ENCODE results near the gene ZC3H7A.

ZC3H7A gene

GRCh38 chr16:11734653-11735043 lies 62.4 kb downstream of the ZC3H7A start:
- no peak for DNase-seq

DNA sequence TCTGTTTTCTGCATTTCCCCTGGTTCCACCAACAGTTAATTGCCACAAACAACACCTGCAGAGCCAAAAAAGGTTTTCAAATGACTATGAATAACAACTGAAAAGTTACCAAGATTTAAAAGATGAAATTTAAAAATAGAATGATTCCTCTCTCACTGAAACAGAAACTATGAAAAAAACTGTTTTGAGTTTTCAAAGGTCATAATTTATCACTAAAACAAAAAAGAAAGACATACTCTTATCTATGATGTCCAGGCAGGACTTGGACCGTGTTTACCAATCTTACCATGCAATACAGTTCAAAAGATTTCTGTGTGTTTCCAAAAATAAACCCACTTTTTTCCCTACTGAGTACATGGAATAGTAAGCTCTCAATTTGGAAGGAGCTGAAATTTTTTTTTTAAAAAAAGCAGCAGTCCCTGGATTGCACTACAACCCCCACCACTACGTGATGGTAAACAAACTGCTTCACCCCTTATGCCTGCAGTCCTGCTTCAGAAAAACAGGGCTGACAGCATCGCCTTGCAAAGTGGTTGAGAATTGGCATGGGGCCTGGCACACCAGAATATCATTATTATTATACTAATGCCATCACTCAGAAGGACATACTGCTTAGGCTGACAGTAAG lies 62.9 kb downstream of the ZC3H7A start:
- DNase-seq, result no peak

DNA sequence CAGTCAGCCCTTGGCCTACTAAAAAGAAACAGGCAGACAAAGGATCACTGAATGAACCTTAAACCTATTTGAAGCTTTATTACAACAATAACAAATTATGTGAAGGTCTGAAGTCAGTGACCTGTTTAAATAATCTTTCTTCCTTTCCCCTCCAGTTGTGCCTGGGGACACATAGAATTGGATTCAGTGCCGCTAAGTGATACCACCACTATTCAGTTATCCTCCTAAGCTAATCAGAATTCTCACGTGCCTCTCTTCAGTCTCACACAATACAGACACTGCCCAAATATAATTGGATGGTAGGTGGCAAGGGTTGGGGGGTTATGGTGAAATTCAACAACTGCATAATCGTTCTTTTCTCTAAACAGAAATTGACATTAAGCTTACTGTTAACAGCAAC lies 65.8 kb downstream of the ZC3H7A start:
- no peak for DNase-seq

- DNase-seq, result no peak
Observed at GRCh38 chr16:11729787-11730186, 67.3 kb downstream of the ZC3H7A start.

DNA sequence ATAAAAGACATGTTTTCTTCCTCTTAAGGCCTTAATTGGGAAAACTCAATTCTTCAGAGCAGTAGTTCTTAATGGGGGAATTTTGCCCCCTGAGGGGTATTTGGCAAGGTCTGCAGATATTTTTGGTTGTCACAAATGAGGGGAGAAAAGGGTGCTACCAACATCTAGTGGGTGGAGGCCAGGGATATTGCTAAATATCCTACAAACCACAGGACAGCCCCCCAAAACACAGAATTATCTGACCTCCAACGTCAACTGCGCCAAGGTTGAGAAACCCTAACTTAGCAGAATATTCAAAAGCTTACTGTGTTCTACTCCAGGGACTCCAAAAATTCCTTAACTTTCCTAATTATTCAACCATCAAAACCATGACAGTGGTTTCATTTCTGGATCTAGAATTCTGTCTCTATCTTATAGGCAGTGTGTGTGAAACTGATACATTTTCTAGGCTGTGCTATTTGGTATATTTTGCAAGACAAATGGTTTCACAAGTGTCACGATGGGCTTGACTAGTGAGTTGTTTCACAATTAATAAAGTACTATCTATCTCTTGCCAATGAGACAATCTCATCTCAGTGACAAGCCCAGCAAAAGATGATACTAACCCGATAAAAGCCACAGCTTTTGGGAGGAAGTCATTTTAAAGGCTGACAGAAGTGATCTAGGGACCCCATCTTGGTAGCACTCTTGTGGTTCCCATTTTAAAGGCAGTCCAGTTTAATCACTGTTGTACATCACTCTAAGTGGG lies 69.1 kb downstream of the ZC3H7A start:
- no peak for DNase-seq

- DNase-seq, result no peak
Observed at GRCh38 chr16:11726008-11726407, 71.0 kb downstream of the ZC3H7A start.

- DNase-seq, result no peak
Observed at GRCh38 chr16:11725457-11725856, 71.6 kb downstream of the ZC3H7A start.

GRCh38 chr16:11722468-11722808 lies 74.6 kb downstream of the ZC3H7A start:
- no peak for DNase-seq

- DNase-seq, result no peak
Observed at GRCh38 chr16:11721781-11722467, 75.1 kb downstream of the ZC3H7A start.

DNA sequence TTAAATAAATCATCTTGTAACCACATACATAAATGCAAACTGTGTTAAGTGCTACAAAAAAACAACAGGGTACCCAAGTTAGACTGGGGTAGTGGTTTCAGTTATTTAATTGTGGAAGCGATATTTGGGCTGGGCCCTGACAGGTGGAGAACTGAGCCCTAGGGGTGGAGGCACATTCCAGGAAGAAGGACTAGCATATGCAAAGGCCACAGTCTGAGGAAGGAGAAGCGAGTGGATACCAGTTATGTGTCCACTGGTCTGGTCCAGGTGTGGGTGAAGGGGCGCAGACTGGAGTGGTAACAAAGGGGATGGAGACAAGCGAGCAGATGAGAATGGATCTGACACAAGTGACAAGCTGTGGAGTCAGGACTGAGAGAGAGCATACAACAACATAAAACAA lies 77.3 kb downstream of the ZC3H7A start:
- DNase-seq, result no peak

DNA sequence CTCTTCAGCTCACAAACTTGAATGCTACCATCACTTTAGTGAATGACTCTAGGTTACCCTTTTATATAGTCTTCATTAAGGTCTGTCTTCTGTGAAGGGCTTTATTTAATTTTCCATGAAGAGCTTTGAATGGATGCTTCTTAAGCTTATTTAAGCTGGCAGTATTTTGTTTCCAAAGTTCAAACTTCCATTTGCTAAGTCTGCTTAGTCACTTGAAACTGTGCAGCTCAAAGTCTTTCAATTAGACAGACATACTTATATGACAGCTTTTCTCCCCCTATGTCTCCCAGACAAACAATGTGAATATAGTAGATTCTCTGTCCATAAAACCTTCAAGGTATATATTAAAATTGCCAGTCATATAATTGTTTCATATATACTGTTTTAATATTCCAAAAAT lies 77.9 kb downstream of the ZC3H7A start:
- DNase-seq, result no peak

- DNase-seq, result no peak
Observed at GRCh38 chr16:11717811-11718210, 79.2 kb downstream of the ZC3H7A start.

DNA sequence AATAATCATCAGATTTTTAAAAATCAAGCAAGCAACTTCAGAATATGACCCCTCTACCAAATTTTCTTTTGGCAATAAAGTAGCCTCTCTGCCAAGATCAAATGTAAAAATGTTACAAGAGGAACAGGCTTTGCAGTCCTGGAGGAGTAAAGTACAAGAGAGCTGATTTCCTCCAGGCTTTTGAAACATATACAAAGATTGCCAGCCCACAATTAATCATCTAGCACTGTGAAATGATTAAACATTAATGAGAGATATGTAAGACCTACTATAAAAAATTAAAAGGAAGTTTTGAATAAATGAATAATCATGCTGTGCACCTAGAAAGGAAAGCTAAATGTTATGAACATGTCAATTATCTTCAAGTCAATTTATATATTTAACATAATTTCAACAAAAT lies 80.7 kb downstream of the ZC3H7A start:
- DNase-seq, result no peak

DNA sequence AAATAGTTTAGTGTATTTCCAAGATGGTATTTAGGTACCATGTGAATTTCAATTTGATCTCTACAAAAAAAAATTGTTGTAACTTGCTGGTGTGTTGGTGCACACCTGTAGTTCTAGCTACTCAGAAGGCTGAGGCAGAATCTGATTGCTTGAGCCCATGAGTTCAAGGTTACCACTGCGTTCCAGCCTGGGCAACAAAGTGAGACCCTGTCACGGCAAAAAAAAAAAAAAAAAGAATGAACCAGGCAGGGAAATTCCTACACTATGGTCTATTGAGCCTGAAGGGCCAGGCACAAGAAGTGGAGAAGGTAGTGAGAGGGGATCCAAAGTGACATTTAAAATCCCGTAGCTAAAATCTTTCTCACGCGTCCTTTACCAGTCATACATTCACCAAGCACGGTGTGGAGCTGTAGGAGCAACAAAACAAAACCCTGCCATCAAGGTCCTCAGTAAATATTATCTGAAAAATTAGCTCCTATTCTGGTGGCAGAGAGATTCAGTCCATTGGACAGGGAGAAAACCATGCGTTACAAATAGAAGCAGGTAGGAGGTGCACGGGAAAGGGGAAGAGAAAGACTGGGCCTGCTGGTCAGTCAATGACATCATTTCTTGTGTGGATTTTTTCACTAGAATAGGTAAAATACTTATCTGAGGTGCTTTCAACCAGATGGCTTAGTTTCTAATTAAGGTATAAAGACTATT lies 81.7 kb downstream of the ZC3H7A start:
- DNase-seq, result no peak

GRCh38 chr16:11712122-11712521 lies 84.9 kb downstream of the ZC3H7A start:
- no peak for DNase-seq

DNA sequence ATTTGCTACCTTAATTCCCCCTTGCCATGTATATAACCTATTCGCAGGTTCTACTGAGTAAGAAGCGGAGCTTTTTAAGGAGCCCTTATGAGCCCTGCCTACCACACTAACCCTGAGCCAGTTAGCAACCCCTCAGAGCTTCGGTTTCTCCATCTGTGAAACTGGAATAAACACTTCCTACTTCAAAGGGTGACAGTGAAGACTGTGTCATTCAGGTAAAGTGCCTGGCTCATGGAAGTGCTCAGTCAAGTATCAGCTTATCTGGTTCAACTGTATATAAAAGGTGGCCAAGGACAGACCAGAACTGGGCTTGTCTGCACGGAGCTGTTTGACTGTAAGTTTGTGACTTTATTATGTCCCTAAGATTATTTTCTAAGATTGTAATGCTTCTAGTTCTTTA lies 85.4 kb downstream of the ZC3H7A start:
- DNase-seq, result no peak

DNA sequence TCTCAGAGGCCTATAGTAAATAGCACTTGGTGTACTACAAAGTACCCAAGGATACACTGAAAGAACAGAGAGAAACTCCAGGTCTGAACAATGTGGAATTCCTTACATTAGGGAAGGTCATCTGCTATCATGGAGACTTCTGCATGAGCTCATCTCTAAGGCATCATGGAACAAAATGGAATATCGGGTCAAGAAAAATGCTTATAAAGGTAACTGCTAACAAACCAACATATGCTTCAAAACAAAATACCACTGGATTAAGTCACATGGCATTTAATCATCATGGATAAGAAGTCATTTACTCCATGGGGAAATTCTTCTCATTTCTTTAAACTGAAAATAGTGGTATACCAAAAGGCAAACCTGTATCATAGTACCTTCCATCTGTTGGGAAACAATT lies 88.6 kb downstream of the ZC3H7A start:
- DNase-seq, result no peak

DNA sequence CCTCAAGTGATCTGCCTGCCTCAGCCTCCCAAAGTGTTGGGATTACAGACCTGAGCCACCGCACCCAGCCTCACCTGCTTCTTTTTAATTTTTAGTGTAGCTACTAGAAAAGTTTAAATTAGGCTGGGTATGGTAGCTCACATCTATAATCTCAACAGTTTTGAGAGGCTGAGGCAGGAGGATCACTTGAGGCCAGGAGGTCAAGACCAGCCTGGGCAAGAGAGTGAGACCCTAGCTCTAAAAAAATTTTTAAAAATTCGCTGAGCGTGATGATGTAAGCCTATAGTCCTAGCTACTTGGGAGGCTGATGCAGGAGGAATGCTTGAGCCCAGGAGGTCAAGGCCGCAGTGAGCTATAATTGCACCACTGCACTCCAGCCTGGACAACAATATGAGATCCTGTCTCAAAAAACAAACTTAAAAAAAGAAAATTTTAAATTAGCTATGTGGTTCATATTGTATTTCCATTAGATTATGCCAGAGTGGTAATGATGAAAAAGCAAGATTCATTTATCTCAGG lies 89.3 kb downstream of the ZC3H7A start:
- no peak for DNase-seq

DNA sequence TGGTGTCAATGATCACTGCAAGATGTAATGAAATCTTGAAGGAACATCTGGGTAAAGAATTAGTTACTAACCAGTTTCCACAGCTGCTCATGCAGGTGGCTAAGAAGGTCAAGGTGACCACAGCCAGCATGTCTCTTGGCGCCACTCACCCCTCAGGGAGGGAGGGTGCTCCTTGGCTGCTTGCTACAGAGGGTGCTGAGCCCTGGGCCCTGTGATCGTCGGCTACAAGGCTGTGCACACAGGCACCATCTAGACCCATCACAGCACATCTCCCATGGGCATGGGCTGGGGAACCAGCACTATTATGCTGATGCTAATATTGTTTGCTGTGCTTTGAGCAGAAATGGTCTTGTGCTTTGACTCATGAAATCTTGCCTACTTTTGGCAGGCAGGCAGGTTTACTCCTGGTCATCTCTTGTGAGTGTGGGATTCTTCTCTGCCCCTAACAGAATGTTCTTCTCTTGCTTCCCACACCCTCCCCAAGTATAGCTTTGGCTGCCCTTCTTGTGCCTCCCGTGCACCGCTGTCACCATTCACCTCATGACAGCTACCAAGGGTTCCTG lies 90.8 kb downstream of the ZC3H7A start:
- no peak for DNase-seq

DNA sequence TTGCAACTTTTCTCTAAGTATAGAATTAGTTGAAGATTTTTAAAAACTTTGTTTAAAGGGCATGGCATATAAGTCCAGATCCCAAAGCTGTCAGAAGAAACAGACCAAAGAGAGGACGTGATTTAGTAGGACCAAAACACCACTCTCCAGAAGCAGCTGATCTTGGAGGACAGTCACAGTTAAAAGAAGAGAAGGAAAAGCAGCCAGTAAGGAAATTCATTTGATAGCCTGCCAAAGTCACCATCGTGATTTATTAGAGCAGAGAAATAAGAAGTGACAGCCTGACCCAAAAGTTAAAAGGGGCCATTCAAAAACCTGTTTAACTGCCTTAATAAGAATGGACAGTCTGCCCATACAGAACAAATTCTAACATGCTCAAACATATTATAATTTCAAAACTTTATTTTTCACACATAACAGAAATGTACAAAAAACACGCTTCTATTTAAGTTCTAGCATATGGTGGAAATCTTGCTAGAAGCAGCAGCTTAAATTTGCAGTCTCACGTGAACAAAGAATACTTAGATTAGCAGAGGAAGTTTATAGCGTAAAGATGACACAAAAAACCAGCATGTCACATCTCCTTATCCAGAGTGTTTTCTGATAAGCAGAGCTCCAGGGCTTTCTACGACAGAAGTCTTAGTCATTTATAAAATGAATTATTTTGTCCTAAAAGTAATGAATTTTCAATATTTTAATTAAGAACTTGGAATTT lies 91.6 kb downstream of the ZC3H7A start:
- no peak for DNase-seq

Measured in NCI-H146 (cell line).